GM19351 (cell line): ENCODE results near the gene GRIP2.

Experiments used
- ATAC-seq: cut with Tn5 transposase; IDR thresholded peaks from one replicate; pipeline ENCODE4 v1.9.1; 2021; ENCODE audit warnings: mild to moderate bottlenecking, moderate library complexity; ENCODE audit not compliant: unreplicated experiment

GRIP2 gene

DNA sequence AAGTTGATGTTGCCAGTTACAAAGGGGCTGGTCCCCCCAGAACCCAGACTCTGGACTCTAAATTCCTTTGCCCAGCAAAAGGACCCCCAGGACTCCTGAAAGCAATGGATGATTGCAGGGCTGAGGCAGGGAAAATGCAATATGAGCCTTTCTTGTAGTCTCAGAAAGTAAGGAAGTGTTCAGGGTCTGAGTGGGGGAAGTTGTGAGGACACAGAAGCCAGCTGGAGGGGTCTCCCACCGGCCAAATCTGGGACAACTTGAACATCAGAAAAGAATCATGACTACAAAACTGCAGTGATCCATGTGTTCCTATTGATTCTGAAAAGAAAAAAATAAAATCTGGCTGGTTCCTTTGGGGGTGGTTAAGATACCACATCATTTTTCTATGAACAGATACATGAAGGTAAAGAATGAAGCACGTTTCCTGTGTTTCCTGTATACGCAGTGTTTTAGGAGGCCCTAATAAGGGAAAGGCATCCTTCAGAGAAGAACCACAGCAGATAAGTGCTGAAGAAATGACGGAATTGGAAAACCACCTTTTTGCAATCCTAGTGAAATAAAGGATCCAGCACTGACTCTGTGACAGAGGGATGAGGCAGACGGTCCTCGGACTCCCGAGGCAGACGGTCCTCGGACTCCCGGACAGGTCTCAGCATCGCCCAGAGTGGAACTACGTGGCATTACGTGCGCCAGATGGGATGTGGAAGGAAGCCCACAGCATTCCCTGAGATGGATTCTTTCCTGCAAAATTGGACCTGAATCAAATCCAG lies 22.2 kb upstream of the GRIP2 start:
- ATAC-seq = no peak

DNA sequence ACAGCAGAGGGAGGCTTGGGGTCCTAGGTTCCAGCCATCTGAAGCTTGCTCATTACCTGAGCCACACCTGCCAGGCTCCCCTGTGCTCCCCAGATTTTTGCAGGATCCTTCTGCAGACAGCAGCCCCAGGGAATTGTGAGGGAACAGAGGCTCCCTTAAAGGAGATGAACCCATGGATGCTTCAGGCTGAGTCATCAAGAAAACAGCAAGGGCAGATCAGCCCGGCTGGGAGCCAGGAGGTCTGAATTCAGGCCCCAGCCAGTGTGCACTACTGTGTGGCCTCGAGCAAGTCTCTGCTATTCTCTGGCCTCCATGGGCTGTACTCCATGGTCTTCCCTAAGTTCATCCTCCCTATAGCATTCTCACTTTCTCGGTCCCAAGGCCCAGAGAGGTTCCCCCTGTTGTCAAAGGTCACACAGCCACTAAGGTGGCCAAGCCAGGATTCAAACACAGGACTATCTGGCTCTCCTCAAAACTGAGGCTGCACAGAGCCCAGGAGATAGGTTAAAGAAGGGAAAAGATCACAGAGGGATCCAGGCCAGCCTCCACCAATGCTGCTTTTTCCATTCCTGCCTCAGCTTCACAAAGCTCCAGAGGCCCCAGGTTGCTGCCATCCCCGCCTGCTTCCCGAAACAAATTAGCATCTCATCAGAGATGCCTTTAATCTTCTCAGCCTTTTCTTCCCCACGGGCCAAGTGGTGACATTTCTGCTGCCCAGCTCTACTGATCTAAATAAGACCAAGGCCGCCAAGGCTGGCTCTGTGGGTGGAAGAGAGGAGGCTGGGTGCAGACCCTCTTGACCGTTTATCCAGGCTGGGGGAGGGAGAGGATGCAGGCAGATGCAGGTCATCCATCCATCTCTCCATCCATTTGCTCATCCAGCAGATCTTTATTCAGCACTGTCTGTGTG lies 21.2 kb upstream of the GRIP2 start:
- ATAC-seq = no peak

DNA sequence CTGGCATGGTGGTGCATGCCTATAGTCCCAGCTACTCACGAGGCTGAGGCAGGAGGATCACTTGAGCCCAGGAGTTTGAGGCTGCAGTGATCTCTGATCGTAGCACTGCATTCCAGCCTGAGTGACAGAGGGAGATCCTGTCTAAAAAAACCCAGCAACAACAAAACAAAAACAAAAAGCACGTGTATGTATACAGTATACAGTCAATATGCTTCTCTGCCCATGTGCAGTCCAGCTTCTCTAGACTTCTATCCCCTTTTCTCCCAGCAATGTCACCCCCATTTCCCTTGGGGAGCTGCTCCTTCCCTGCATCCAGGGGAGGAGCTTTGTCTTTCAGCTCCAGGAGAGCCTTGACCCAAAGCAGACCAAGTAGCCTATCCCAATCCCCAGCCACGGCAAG lies 20.0 kb upstream of the GRIP2 start:
- ATAC-seq = no peak

DNA sequence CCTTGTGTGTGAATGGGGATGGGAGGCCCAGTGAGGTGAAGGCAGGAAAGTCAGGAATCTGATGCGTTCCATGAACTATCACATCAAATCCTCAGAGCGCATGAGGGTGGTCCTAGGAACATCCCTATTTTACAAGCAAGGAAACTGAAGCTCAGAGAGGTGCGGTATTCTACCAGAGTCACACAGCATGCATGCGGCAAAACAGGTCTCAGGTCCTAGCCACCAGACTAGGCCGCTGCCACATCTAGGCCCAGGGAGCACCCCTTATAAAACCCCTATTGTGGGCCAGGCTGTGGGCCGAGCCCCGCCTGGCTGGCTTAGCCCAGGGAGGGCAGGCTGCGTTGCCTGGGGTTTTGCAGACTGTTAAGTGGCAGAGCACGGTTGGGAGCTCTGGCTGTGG lies 17.9 kb upstream of the GRIP2 start:
- ATAC-seq = no peak

DNA sequence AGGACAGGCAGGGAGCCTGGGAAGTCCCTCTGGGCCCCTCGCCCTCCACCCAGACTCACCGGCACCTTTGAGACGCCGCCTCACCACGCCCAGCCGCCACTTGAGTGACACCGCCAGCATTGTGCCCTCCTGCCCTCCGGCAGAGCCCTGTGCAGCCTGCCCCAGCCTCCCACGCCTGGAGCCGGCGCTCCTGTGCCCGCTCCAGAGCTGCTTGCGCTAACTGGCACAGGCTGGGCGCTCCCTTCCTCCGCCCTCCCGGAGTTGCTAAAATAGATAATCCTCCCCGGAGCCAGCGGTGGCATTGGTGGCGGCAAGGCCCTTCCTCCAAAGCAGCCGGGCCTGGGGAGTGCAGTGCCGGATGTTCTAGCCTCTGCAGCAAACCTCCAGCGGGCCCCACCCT lies 15.7 kb upstream of the GRIP2 start:
- no peak for ATAC-seq

DNA sequence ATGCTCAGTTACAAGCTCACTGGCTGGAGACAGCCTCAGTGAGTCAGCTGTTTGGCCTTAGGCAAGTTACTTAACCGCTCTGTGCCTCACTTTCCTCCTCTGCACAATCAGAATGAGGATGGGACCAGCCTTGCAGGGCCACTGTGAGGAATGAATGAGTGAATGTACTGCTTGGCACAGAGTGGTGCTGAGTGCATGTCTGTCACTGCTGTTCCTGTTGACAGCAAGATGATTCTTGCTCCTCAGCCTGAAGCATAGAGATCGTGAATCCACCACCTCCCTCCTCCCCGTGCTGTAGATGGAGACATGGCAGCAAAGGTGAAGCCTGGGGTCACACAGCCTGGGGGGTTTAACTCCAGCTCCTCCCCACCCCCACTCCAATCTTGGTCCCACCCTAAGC lies 14.6 kb upstream of the GRIP2 start:
- no peak for ATAC-seq

DNA sequence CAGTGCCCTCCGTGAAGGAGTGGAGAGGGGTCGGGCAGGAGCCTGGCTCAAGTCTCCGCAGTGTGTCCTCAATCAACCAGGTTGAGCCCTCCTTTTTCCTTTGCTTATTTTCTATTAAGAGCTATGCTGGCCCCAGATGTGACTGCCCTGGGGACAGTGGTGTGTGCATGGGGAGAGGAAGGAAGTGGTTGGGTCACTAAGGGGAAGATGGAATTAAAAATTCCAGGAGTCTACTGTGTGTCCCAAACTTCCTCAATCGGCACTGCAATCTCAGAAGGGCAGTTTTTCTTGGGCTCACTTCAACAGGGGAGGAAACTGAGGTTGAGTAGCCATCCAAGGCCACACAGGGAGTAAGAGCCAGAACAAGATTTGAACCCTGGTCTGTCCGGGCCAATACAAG lies 13.7 kb upstream of the GRIP2 start:
- ATAC-seq = no peak

DNA sequence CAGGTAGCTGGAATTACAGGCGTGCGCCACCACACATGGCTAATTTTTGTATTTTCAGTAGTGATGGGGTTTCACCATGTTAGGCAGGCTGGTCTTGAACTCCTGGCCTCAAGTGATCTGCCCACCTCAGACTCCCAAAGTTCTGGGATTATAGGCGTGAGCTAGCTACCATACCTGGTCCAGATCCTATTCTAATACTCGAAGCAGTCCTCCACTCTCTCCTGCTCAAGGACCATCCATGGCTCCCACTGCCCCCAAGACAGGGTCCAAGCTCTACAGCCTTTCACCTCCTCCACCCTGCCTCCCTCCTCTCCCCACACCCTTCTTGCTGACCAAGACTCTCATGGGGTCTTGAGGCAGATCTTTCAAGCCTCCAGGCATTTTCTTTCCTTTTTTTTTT lies 12.6 kb upstream of the GRIP2 start:
- ATAC-seq = no peak

DNA sequence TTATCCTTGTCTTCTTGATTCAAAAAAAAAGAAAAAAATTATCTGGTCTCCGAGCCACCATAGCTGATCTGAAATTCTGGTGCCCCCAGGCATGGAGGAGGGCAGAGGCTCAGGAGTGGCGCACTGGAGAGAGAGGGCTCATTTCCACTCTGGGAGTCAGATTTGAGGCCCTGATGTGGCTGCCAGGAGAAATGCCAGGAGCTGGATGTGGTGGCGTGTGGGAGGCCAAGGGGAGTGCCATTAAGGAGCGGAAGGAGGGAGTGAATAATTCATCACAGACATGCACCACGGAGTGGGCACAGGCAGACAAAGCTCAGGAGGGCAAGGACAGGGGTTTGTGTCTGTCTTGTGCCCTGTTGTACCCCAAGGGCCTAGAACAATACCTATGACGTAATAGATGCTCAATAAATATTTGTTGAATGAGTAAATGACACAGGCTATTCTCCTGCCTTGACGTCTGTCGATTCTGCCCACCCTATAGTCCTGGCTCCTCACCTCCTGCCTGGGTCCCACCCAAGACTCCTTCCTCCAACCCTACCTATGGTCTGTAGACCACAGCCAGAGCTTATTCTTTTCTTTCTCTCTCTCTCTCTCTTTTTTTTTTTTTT lies 12.0 kb upstream of the GRIP2 start:
- no peak for ATAC-seq

DNA sequence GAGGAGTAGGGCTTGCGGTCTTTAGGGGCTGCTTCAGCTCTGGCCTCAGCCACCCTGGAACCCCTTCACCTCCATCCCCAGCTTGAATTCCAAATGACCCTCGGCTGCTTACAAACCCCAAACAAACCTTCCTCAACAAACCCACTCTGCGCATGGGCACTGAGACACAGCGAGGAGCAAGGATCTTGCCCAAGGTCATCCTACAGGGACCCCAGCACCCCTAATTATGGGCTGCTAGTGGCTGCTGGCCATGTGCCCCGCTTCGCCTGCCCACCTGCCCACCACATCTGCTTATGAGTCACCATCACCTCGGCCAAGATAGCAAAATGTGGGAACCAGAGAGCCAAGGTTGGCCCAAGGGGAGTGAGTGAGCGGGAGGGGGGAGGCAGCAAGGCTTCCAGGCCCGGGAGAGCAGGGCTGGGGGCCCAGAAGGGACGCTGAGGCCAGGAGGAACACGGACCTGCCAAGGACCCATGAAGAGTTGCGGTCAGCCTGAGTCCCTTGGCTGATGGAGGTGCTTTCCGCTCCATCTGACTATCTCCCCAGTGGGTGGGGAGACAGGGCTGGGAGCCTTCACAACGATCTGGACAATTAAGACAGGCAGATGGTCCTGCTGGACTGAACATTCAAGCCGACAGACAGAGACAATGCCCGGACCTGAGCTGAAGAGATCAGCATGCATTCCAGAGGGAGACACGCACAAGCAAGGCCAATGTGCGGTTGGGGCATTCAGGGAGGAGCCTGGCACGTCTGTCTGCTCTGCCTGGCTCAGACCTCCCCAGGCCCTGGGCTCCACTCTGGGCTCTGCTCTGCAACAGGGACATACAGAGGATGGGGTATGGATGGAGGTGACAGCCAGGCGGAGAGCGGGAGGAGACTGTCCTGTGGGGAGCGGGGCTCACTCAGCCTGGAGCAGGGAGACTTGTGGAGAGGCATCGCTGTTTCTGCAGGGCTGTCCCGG lies 10.8 kb upstream of the GRIP2 start:
- no peak for ATAC-seq

DNA sequence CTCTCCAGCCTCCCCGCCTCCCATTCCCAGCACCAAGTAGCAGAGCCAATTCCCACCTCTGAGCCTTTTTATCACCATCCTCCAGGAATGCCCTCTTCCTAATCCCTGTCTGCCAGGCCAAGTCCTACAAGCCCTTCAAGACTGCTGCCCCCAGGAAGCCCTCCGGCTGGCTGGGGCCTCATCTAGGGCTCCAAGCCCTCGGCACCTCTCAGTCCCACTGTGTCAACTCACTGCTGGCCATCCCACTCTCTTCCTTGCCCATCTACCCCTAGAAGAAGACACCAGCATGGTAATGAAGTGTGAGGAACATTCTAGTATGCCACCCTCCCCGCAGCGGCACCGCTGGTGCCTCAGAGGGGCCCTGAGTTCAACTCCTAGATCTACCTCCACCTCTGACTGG lies 10.0 kb upstream of the GRIP2 start:
- ATAC-seq = no peak

DNA sequence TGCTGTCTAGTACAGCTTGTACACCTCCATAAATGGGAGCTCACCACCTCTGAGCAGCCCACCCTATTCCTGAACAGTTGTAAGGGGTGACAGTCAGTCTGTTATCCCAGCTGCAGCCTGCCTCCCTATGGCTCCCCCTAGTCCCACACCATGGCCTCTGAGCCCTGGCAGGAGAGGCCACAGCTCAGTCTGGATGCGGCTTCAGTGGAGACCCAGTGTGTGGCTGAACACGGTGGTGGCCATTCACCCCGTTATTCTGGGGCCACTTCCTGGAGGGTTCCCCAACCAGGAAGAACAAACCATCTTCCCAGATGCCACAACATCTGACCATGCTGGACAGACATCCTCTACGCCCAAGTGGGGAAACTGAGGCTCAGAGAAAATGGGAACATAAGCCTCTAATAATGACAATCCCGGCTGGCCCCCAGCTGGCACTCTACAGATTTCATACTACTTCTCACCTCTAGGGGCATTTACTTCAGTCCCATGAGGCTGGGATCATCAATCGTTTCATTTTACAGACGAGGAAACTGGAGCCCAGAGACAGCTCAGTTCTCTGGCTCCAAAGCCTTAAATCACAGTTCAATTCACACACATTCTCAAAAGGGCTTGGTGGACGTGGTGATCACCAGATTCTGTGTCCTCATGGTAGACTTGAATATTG lies 9.2 kb upstream of the GRIP2 start:
- ATAC-seq = no peak

DNA sequence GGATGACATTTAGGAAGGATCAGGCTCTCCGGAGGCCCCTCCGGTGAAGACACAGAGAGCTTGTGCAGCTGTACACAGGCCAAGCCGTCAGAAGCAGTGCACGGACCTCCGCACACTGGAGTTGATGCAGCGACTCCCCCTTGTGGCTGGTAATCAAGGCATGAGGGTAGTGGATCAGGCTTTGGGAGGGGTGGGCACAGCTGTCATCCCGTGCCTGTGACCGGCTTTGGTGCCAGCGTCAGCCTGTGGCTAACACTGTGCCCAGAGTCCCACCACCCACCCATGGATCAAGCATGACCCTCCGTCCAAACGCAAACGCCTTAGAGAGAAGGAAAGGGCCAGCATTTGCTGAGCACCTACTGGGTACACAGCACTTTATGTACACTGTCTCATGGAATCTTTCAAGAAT lies 8.2 kb upstream of the GRIP2 start:
- peak; percentile 54 for ATAC-seq

DNA sequence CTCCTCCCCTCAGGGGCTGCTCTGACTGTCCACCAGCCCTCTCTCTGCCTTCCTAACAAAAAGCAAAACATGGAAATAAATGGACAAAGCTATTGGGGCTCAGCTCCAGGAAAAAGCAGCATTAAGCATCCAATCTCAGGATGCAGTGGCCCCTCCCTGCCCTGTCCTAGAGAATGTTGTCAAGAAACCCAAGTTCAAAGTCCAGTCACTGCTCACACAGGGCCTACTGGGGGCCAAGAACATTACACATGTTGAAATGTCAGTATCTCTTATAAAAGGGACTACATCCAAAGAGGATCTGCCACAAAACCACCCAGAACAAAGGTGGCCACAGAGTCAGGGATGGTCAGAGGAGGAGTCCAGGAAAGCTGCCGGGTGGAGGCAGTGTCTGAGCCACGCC lies 7.6 kb upstream of the GRIP2 start:
- ATAC-seq = no peak

DNA sequence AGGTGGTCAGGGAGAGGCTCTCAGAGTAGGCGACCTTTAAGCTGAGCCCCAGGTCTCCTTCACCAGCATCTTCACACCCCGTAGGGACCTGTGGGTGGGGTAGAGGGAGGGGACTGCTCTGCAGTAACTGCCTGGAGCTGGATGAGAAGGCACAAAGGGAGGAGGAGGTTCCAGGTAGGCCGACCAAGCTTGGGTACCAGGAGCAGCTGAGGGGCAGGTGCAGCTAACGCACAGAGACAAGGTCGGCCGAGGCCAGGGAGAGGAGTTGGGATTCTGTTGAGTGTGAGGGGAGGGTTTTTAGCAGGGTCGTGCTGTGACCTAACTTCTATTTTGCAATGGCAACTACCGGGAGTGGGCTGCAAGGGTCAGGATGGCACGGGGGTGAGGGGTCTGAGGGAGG lies 5.9 kb upstream of the GRIP2 start:
- no peak for ATAC-seq

DNA sequence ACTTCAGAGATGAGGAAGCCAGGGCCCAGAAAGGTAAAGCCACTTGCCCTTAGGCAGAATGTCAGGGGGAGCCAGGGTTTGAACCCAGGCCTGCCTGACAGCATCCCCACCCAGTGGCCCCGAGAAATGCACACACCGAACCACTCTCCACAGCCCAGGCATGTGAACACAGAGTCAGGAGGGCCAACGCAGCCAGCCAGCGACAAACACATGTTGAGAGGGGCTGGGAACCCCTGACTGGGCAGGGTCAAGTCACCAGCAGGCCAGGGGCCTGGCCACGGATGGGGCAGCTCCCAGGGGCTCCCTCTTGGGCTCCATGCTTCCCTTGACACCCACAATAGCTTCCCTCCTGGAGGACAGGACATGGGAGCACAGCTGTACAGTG lies 5.1 kb upstream of the GRIP2 start:
- no peak for ATAC-seq

DNA sequence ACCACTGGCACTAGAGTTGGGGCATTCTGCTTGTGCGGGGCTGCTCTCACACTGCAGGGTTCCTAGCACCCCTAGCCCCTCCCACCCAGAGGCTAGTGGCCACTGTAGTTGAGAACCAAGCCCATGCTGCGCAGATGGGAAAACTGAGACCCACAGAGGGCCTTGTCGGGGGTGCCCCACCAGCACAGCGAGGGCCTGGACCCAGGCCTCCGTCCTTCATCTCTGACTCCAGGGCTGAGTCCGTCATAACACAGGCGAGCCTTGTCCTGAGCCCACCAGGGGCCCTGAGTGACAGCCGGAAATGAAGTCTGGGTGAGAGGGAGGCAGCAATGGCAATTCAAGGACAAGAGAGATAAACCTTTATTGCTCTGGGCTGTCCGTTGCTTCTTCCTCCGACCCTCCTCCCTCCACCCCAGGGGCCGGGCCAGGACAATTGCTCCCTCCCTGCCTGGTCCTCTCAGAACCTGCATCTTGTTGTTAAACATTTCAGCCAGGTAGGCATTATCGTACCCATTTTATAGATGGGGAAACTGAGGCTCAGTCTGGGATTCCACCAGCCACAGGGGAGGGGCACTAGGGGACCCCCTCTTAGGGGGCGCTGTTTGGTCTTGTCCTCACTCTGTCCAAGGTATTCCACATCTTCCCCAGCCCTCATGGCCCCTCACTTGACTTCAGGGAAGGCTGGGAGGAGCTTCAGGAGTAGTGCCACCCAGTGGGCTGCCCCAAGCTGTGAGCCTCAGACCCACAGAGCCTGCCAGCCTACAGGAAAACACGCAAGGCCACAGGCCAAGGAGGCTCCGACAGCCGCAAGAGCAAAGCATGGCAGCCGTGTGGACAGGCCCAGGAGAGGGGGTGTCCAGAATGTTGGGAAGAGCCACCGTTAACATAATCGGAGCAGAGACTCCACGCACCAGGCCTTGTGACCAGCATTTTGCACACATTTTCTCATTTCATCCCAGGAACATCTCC lies 4.4 kb upstream of the GRIP2 start:
- ATAC-seq = no peak

DNA sequence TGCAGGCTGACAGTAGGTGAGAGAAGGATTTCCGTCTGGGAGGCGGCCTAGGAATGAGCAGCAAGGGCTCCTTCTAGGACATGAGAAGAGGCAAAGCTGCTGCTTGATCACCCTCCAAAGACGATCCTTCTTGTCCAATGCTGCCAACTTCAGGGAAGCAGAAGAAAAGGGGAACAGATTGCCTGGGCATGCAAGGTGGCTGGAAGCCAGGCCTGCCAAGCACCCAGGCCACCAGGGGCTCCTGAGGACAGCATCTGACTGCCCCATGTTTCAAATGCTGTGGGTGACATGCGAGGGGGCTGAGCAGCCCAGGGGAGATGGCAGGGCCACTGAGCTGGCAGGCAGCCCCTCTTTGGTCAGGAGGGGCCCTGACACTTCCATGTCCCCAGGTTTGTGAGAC lies 3.3 kb upstream of the GRIP2 start:
- ATAC-seq = no peak

DNA sequence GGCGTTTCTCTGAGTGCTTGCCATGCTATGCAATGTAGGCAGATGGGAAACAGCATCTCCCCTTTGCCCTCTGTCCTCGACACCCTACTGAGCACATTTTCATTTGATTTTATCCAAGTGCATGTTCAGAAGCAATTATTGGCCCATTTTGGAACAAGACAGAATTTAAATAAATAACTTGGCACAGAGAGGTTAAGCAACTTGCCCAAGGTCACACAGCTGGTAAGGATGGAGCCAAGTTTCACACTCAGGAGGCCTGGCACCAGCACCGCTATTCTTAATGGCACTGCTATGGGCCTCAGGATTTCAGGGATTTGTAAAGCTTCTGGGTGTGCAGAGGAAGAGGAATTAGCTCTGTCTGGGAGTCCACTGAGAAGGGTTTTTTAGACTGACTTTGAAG lies 2.5 kb upstream of the GRIP2 start:
- no peak for ATAC-seq
